ENCODE measurements around the gene PSMB11. TPM values are rescaled to one million over a fixed set of nuclear protein-coding genes. Genes with fewer than 3 reads are reported as not detected.

The PSMB11 gene
- total RNA-seq, 4 donors from 2014 or later = not detected

Other genes with a start within 250 kb of the PSMB11 start
- 100 to 1,000 TPM in 1 of 4 donors, 10 to 100 TPM in 3; 11.7 to 136 (median 44.0) TPM for gene SLC7A7, start 226.8 kb upstream of the PSMB11 start, total RNA-seq
- gene MRPL52, start 212.3 kb upstream of the PSMB11 start, total RNA-seq = 10 to 100 TPM; 13.9 to 55.6 (median 31.2) TPM
- 100 to 1,000 TPM; 134 to 284 (median 217) TPM for gene MMP14, start 205.6 kb upstream of the PSMB11 start, total RNA-seq
- 10 to 100 TPM; 38.8 to 87.0 (median 80.8) TPM for gene LRP10, start 170.5 kb upstream of the PSMB11 start, total RNA-seq
- gene REM2, start 159.0 kb upstream of the PSMB11 start, total RNA-seq = 1 to 10 TPM in 1 of 4 donors, under 1 TPM in 1, not detected in 2; 0.34 to 1.5 TPM
- gene RBM23, start 123.1 kb upstream of the PSMB11 start, total RNA-seq = 100 to 1,000 TPM in 2 of 4 donors, 10 to 100 TPM in 2; 41.7 to 694 (median 368) TPM
- gene PRMT5, start 112.8 kb upstream of the PSMB11 start, total RNA-seq = 10 to 100 TPM; 26.5 to 41.6 (median 35.1) TPM
- gene HAUS4, start 85.1 kb upstream of the PSMB11 start, total RNA-seq = 10 to 100 TPM; 27.4 to 72.1 (median 66.7) TPM
- 1 to 10 TPM; 1.8 to 7.2 (median 4.7) TPM for gene AJUBA, start 59.7 kb upstream of the PSMB11 start, total RNA-seq
- 10 to 100 TPM in 3 of 4 donors, 1 to 10 TPM in 1; 6.8 to 13.9 (median 12.3) TPM for gene C14orf93, start 32.1 kb upstream of the PSMB11 start, total RNA-seq
- 100 to 1,000 TPM in 2 of 4 donors, 10 to 100 TPM in 2; 81.6 to 131 (median 104) TPM for gene PSMB5, start 7.3 kb upstream of the PSMB11 start, total RNA-seq
- gene CDH24, start 15.3 kb downstream of the PSMB11 start, total RNA-seq = 1 to 10 TPM; 1.5 to 4.1 (median 1.8) TPM
- 100 to 1,000 TPM in 2 of 4 donors, 10 to 100 TPM in 2; 89.6 to 124 (median 109) TPM for gene ACIN1, start 52.9 kb downstream of the PSMB11 start, total RNA-seq
- gene C14orf119, start 53.3 kb downstream of the PSMB11 start, total RNA-seq = 10 to 100 TPM; 22.3 to 45.0 (median 41.7) TPM
- gene CIROP, start 62.8 kb downstream of the PSMB11 start, total RNA-seq = not detected
- under 1 TPM in 1 of 4 donors, not detected in 3; 0.68 TPM for gene CEBPE, start 77.0 kb downstream of the PSMB11 start, total RNA-seq
- gene SLC7A8, start 141.4 kb downstream of the PSMB11 start, total RNA-seq = 10 to 100 TPM; 45.7 to 83.8 (median 61.4) TPM
- not detected for gene RNF212B, start 195.7 kb downstream of the PSMB11 start, total RNA-seq
- gene HOMEZ, start 243.9 kb downstream of the PSMB11 start, total RNA-seq = 10 to 100 TPM in 1 of 4 donors, 1 to 10 TPM in 3; 5.4 to 11.1 (median 7.4) TPM